A549 treated with GW870086 at 1 μM for 4 hours (cell line): ENCODE data around the gene STOX2. TPM values are rescaled to one million over a fixed set of nuclear protein-coding genes. Genes with fewer than 3 reads are reported as not detected.

Source experiments
- total RNA-seq: library from RNA; stranded (reverse); fragments of 200-300 nt; extraction: Qiagen RNA extraction; gene quantifications from 5 replicates; pipeline ENCODE4 v1.2.3, GENCODE V29; 2022; ENCODE audit warnings: low read depth

Gene STOX2, protein sequence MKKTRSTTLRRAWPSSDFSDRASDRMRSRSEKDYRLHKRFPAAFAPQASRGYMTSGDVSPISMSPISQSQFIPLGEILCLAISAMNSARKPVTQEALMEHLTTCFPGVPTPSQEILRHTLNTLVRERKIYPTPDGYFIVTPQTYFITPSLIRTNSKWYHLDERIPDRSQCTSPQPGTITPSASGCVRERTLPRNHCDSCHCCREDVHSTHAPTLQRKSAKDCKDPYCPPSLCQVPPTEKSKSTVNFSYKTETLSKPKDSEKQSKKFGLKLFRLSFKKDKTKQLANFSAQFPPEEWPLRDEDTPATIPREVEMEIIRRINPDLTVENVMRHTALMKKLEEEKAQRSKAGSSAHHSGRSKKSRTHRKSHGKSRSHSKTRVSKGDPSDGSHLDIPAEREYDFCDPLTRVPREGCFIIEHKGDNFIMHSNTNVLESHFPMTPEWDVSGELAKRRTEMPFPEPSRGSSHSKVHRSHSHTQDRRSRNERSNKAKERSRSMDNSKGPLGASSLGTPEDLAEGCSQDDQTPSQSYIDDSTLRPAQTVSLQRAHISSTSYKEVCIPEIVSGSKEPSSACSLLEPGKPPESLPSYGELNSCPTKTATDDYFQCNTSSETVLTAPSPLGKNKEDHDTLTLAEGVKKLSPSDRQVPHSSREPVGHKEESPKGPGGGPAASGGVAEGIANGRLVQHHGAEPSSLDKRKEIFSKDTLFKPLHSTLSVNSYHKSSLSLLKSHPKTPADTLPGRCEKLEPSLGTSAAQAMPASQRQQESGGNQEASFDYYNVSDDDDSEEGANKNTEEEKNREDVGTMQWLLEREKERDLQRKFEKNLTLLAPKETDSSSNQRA (N-terminal part only)
- total RNA-seq = 2.4 to 4.1 TPM (median 3.0 TPM) in 5 replicates

GRCh38 chr4:183905081-183905592 lies at the start of gene STOX2:
STOX2 (plus strand) TSS chr4:183905307; CDS start chr4:183906791, 1,484 bp downstream.

Other genes starting within 250 kb of the STOX2 start
- gene RWDD4, start 246.1 kb upstream of the STOX2 start, total RNA-seq = 16.5 to 19.7 TPM (median 17.7 TPM) in 5 replicates
- 8.4 to 11.8 TPM (median 10.7 TPM) in 5 replicates for gene TRAPPC11, start 246.0 kb upstream of the STOX2 start, total RNA-seq